ENCODE results near the gene C19orf18.

Gene C19orf18

GRCh38 chr19:57947088-57947418 lies 27.3 kb downstream of the C19orf18 start:
- DNase-seq = no peak

- no peak for DNase-seq
Observed at GRCh38 chr19:57946316-57946715, 28.0 kb downstream of the C19orf18 start.

- DNase-seq = no peak
Observed at GRCh38 chr19:57941593-57941992, 32.7 kb downstream of the C19orf18 start.

GRCh38 chr19:57935731-57936130 lies 38.6 kb downstream of the C19orf18 start:
- no peak for DNase-seq

GRCh38 chr19:57934820-57935665 lies 39.3 kb downstream of the C19orf18 start, which contains the start of gene ZNF418:
ZNF418 (minus strand) TSS chr19:57935402; CDS start chr19:57933822, 1,580 bp downstream.
- no peak for DNase-seq

- DNase-seq = no peak
Observed at GRCh38 chr19:57927587-57927986, 46.7 kb downstream of the C19orf18 start.

- DNase-seq = peak; percentile 95
Observed at GRCh38 chr19:57916168-57916995, 58.0 kb downstream of the C19orf18 start, which contains the start of gene ZNF417. ZNF417 (minus strand) TSS chr19:57916592; CDS start chr19:57916411, 181 bp downstream.

GRCh38 chr19:57914531-57914930 lies 59.8 kb downstream of the C19orf18 start:
- DNase-seq = no peak
